WTC11 (cell line): Measurements from ENCODE around the gene SLC34A1. TPM values are rescaled to one million over a fixed set of nuclear protein-coding genes. Genes with fewer than 3 reads are reported as not detected.

Source experiments
- ATAC-seq: fragments of 200-7000 bp; cut with Tn5 transposase; 2 replicates; pipeline ENCODE4 v1.10.0; 2021; ENCODE audit warnings: mild to moderate bottlenecking, moderate library complexity
- CTCF ChIA-PET: fragments of 300-600 bp; sonication (Branson Sonifier 250); formaldehyde crosslinking; loops from one replicate; lab custom pipeline; 2021; ENCODE audit warnings: antibody characterized with exemption; lab: Charles Lee
- POLR2A ChIA-PET: fragments of 350-600 bp; sonication (Branson Sonifier 250); formaldehyde crosslinking; loops from one replicate; lab custom pipeline; 2021; ENCODE audit warnings: antibody characterized with exemption; lab: Charles Lee
- DNase-seq: peaks from one replicate; pipeline ENCODE4 v3.0.0; 2021; ENCODE audit warnings: low spot score
- H3K27ac Mint-ChIP-seq: 2 replicates; pipeline ENCODE4 v1.8.0; 2021; ENCODE audit warnings: mixed read lengths
- H3K27me3 Mint-ChIP-seq: 2 replicates; pipeline ENCODE4 v1.8.0; 2021; ENCODE audit warnings: low read depth, mild to moderate bottlenecking, moderate library complexity, mixed read lengths
- H3K36me3 Mint-ChIP-seq: 2 replicates; pipeline ENCODE4 v1.8.0; 2021; ENCODE audit warnings: mixed read lengths
- H3K4me1 Mint-ChIP-seq: 2 replicates; pipeline ENCODE4 v1.8.0; 2022; ENCODE audit warnings: mixed read lengths
- H3K4me3 Mint-ChIP-seq: 2 replicates; pipeline ENCODE4 v1.8.0; 2021; ENCODE audit warnings: mild to moderate bottlenecking, moderate library complexity, mixed read lengths
- H3K9me3 Mint-ChIP-seq: 2 replicates; pipeline ENCODE4 v1.8.0; 2021; ENCODE audit warnings: mixed read lengths
- ATF2 ChIP-seq: sonication (generic); formaldehyde crosslinking; IDR thresholded peaks from 2 replicates; pipeline ENCODE4 v1.8.1; 2022; ENCODE audit warnings: low read depth, missing genetic modification reagents, borderline replicate concordance
- ATF6 ChIP-seq: sonication (generic); formaldehyde crosslinking; IDR thresholded peaks from 2 replicates; pipeline ENCODE4 v1.8.1; 2023; ENCODE audit warnings: mild to moderate bottlenecking, missing genetic modification reagents
- CBFB ChIP-seq: sonication (generic); formaldehyde crosslinking; IDR thresholded peaks from 2 replicates; pipeline ENCODE4 v1.8.1; 2022; ENCODE audit warnings: mild to moderate bottlenecking, low read depth, missing genetic modification reagents
- EMX1 ChIP-seq: fragments of 250-450 bp; sonication (Bioruptor Pico); IDR thresholded peaks from 2 replicates; pipeline ENCODE4 v1.8.0; 2021; ENCODE audit warnings: mild to moderate bottlenecking
- FOXP1 ChIP-seq: sonication (generic); formaldehyde crosslinking; IDR thresholded peaks from 2 replicates; pipeline ENCODE4 v1.8.0; 2022; ENCODE audit warnings: missing genetic modification reagents, mild to moderate bottlenecking, moderate library complexity, borderline replicate concordance
- GTF2I ChIP-seq: fragments of 250-450 bp; sonication (Bioruptor Pico); conservative IDR thresholded peaks from 2 replicates; pipeline ENCODE4 v1.4.0; 2021; ENCODE audit warnings: mild to moderate bottlenecking
- NFYB ChIP-seq: sonication (generic); formaldehyde crosslinking; conservative IDR thresholded peaks from 2 replicates; pipeline ENCODE4 v1.8.0; 2022; ENCODE audit warnings: low read depth, missing genetic modification reagents
- TCF7 ChIP-seq: sonication (generic); formaldehyde crosslinking; IDR thresholded peaks from 2 replicates; pipeline ENCODE4 v1.8.0; 2022; ENCODE audit warnings: mild to moderate bottlenecking, low read depth, missing genetic modification reagents, moderate library complexity
- USF2 ChIP-seq: sonication (generic); formaldehyde crosslinking; IDR thresholded peaks from 2 replicates; pipeline ENCODE4 v1.8.1; 2023; ENCODE audit warnings: mild to moderate bottlenecking, missing genetic modification reagents, moderate library complexity
- ZNF281 ChIP-seq: sonication (generic); formaldehyde crosslinking; IDR thresholded peaks from 2 replicates; pipeline ENCODE4 v1.8.0; 2023; ENCODE audit warnings: mild to moderate bottlenecking, missing genetic modification reagents
- ZNF425 ChIP-seq: fragments of 250-450 bp; sonication (Bioruptor Pico); conservative IDR thresholded peaks from 2 replicates; pipeline ENCODE4 v1.9.0; 2021; ENCODE audit warnings: mild to moderate bottlenecking
- ZSCAN18 ChIP-seq: fragments of 250-450 bp; sonication (Bioruptor Pico); IDR thresholded peaks from 2 replicates; pipeline ENCODE4 v2.1.2; 2022; ENCODE audit warnings: mild to moderate bottlenecking, moderate library complexity
- total RNA-seq: library from RNA; stranded (reverse); gene quantifications from 3 replicates; pipeline ENCODE4 v1.2.3, GENCODE V29; 2021

The SLC34A1 gene
- total RNA-seq, 1 experiment from 2014 or later: not detected

- no peaks in the 10 kb centered on the region for H3K9me3 Mint-ChIP-seq
- ATAC-seq (no peak), DNase-seq (no peak)
- H3K27ac Mint-ChIP-seq: no peak overlapping the region
- TF ChIP-seq EMX1 (CRISPR knock-in tag) (no peak), ZNF281 (CRISPR knock-in tag) (no peak), ATF2 (CRISPR knock-in tag) (no peak), ZNF425 (no peak), TCF7 (no peak), GTF2I (no peak), CBFB (CRISPR knock-in tag) (no peak), NFYB (CRISPR knock-in tag) (no peak), FOXP1 (CRISPR knock-in tag) (no peak), USF2 (CRISPR knock-in tag) (no peak), ATF6 (CRISPR knock-in tag) (no peak), ZSCAN18 (CRISPR knock-in tag) (no peak)
- no peak overlapping the region for H3K4me3 Mint-ChIP-seq
- H3K36me3 Mint-ChIP-seq: peaks cover 14% of the 10 kb centered on the region
- H3K27me3 Mint-ChIP-seq: no peaks in the 10 kb centered on the region
- peaks cover 11% of the 10 kb centered on the region for H3K4me1 Mint-ChIP-seq
- ChIA-PET POLR2A (no interaction called here), CTCF (interaction anchor here (0.8 to 9.4 kb wide), 9 partner anchors 16 to 125 kb away, joined by 3 to 95 read pairs (median 3); partner anchors contain the start of gene PFN3)
Observed at GRCh38 chr5:177432143-177432838, 48.1 kb downstream of the SLC34A1 start.
